ENCODE data around the gene CARD11.
A peak's percentile ranks its signal among the peaks of the same experiment; 100 is the strongest.

Gene CARD11

GRCh38 chr7:2887816-2888215 is 155.9 kb downstream of the CARD11 start:
- no peaks in the 10 kb centered on the region for H3K9me3 ChIP-seq (ENCODE audit: insufficient read depth, low read depth, low read length)
- H3K9me2 ChIP-seq (replicated peaks; ENCODE audit: low read depth, low read length) = no peaks in the 10 kb centered on the region
- H3K9ac ChIP-seq (ENCODE audit: low read depth, low read length, poor library complexity, severe bottlenecking) = no peak overlapping the region
- no peaks in the 10 kb centered on the region for H3K36me3 ChIP-seq (ENCODE audit: insufficient read depth, low read length)
- H4K20me1 ChIP-seq (ENCODE audit: insufficient read depth, low read length, poor library complexity, severe bottlenecking) = no peaks in the 10 kb centered on the region
- no peaks in the 10 kb centered on the region for H3K79me2 ChIP-seq (ENCODE audit: insufficient read depth, low read length)
- H2AFZ ChIP-seq (ENCODE audit: low read length) = no peak overlapping the region
- no peaks in the 10 kb centered on the region for H3F3A ChIP-seq (ENCODE audit: low read depth)
- H3K4me2 ChIP-seq (ENCODE audit: low read depth, low read length, poor library complexity, severe bottlenecking) = no peak overlapping the region
- H3K4me1 ChIP-seq (ENCODE audit: insufficient read depth, low read length, poor library complexity, severe bottlenecking) = peaks cover 3% of the 10 kb centered on the region
- no peak overlapping the region for H3K4me3 ChIP-seq (ENCODE audit: low read length, poor library complexity, severe bottlenecking)
- no peak for TF ChIP-seq EZH2phosphoT487 (IDR thresholded peaks at IDR 0.05; ENCODE audit: borderline replicate concordance)
- TF ChIP-seq CTCF (conservative IDR thresholded peaks at IDR 0.05; ENCODE audit: low read length) = no peak
- no peaks in the 10 kb centered on the region for H3K27me3 ChIP-seq (ENCODE audit: insufficient read depth, low read length, poor library complexity, severe bottlenecking)

DNA sequence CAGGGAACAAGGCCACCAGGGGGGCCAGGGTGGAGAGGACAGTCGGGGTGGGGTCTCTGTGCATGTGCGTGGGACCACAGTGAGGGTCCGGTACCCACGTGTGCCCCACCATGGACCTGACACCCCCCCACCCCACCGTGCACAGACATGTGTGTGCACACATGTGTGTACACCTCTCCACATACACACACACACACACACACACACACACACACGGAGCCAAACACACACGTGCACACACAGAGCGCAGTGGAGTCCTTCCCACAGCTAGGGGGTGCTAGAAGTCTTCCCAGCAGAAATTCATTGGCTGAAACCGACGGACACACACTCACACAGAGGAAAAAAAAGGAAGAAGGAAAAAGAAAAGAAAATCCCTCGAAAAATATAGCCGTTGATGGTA is 156.8 kb downstream of the CARD11 start:
- TF ChIP-seq EZH2phosphoT487 (IDR thresholded peaks at IDR 0.05; ENCODE audit: borderline replicate concordance) (no peak), CTCF (conservative IDR thresholded peaks at IDR 0.05; ENCODE audit: low read length) (peak; percentile 98)
- H3K4me3 ChIP-seq (ENCODE audit: low read length, poor library complexity, severe bottlenecking) = no peak overlapping the region
- no peak overlapping the region for H3K9ac ChIP-seq (ENCODE audit: low read depth, low read length, poor library complexity, severe bottlenecking)
- no peaks in the 10 kb centered on the region for H3K36me3 ChIP-seq (ENCODE audit: insufficient read depth, low read length)
- peaks cover 8% of the 10 kb centered on the region for H3K4me1 ChIP-seq (ENCODE audit: insufficient read depth, low read length, poor library complexity, severe bottlenecking)
- H3K4me2 ChIP-seq (ENCODE audit: low read depth, low read length, poor library complexity, severe bottlenecking) = no peak overlapping the region
- H3K9me3 ChIP-seq (ENCODE audit: insufficient read depth, low read depth, low read length) = no peaks in the 10 kb centered on the region
- no peaks in the 10 kb centered on the region for H3K79me2 ChIP-seq (ENCODE audit: insufficient read depth, low read length)
- H3F3A ChIP-seq (ENCODE audit: low read depth) = no peaks in the 10 kb centered on the region
- H3K9me2 ChIP-seq (replicated peaks; ENCODE audit: low read depth, low read length) = no peaks in the 10 kb centered on the region
- no peaks in the 10 kb centered on the region for H3K27me3 ChIP-seq (ENCODE audit: insufficient read depth, low read length, poor library complexity, severe bottlenecking)
- H4K20me1 ChIP-seq (ENCODE audit: insufficient read depth, low read length, poor library complexity, severe bottlenecking) = no peaks in the 10 kb centered on the region
- H2AFZ ChIP-seq (ENCODE audit: low read length) = no peak overlapping the region; the same call in 1 of the 2 replicates

DNA sequence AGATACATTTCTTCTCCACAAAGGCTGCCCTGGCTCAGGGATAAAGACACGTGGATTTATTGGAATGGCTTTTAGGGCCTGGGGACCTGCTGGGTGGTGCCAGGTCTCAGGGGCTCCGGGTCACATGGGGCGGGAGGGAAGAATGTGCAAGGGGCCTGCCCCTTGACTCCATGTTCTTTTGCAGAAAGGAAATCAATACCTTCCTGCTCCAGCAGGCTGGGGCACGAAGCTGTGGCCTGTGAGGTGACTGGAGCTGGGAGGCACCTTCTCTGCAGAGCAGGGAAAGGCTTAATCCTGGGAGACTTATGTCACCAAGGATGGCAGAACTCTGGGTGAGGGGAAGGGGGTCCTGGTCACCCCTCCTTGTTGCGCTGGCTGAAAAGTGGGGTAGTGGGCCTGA is 157.3 kb downstream of the CARD11 start:
- TF ChIP-seq EZH2phosphoT487 (IDR thresholded peaks at IDR 0.05; ENCODE audit: borderline replicate concordance) (no peak), CTCF (conservative IDR thresholded peaks at IDR 0.05; ENCODE audit: low read length) (no peak)
- no peak overlapping the region; the same call in 1 of the 2 replicates for H2AFZ ChIP-seq (ENCODE audit: low read length)
- no peaks in the 10 kb centered on the region for H3F3A ChIP-seq (ENCODE audit: low read depth)
- H3K9me2 ChIP-seq (replicated peaks; ENCODE audit: low read depth, low read length) = no peaks in the 10 kb centered on the region
- no peaks in the 10 kb centered on the region for H3K9me3 ChIP-seq (ENCODE audit: insufficient read depth, low read depth, low read length)
- no peaks in the 10 kb centered on the region for H3K36me3 ChIP-seq (ENCODE audit: insufficient read depth, low read length)
- no peak overlapping the region for H3K4me2 ChIP-seq (ENCODE audit: low read depth, low read length, poor library complexity, severe bottlenecking)
- H3K4me3 ChIP-seq (ENCODE audit: low read length, poor library complexity, severe bottlenecking) = no peak overlapping the region
- no peaks in the 10 kb centered on the region for H4K20me1 ChIP-seq (ENCODE audit: insufficient read depth, low read length, poor library complexity, severe bottlenecking)
- H3K79me2 ChIP-seq (ENCODE audit: insufficient read depth, low read length) = no peaks in the 10 kb centered on the region
- H3K4me1 ChIP-seq (ENCODE audit: insufficient read depth, low read length, poor library complexity, severe bottlenecking) = peaks cover 9% of the 10 kb centered on the region
- no peak overlapping the region for H3K9ac ChIP-seq (ENCODE audit: low read depth, low read length, poor library complexity, severe bottlenecking)
- H3K27me3 ChIP-seq (ENCODE audit: insufficient read depth, low read length, poor library complexity, severe bottlenecking) = no peaks in the 10 kb centered on the region
